ENCODE data around the gene CACNA2D2.

- TF ChIP-seq, protein P1, sequence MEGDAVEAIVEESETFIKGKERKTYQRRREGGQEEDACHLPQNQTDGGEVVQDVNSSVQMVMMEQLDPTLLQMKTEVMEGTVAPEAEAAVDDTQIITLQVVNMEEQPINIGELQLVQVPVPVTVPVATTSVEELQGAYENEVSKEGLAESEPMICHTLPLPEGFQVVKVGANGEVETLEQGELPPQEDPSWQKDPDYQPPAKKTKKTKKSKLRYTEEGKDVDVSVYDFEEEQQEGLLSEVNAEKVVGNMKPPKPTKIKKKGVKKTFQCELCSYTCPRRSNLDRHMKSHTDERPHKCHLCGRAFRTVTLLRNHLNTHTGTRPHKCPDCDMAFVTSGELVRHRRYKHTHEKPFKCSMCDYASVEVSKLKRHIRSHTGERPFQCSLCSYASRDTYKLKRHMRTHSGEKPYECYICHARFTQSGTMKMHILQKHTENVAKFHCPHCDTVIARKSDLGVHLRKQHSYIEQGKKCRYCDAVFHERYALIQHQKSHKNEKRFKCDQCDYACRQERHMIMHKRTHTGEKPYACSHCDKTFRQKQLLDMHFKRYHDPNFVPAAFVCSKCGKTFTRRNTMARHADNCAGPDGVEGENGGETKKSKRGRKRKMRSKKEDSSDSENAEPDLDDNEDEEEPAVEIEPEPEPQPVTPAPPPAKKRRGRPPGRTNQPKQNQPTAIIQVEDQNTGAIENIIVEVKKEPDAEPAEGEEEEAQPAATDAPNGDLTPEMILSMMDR (IDR thresholded peaks at IDR 0.05): no peak
- TF ChIP-seq EP300 (IDR thresholded peaks at IDR 0.05): no peak
- no peak for TF ChIP-seq POLR2A (IDR thresholded peaks at IDR 0.05)
- TF ChIP-seq POLR2AphosphoS5 (IDR thresholded peaks at IDR 0.05): no peak
These were observed 72.4 kb downstream of the CACNA2D2 start for GRCh38 chr3:50430950-50431435.
